GM12872 (cell line): ENCODE results near the gene INPP5A.

Experiments used
- TF ChIP-seq, protein P1 (sequence below): IDR thresholded peaks from 3 replicates; pipeline ENCODE4 v1.5.1; 2011; ENCODE audit warnings: low read depth, mild to moderate bottlenecking, low read length, moderate library complexity; ENCODE audit not compliant: insufficient read depth

Gene INPP5A

DNA sequence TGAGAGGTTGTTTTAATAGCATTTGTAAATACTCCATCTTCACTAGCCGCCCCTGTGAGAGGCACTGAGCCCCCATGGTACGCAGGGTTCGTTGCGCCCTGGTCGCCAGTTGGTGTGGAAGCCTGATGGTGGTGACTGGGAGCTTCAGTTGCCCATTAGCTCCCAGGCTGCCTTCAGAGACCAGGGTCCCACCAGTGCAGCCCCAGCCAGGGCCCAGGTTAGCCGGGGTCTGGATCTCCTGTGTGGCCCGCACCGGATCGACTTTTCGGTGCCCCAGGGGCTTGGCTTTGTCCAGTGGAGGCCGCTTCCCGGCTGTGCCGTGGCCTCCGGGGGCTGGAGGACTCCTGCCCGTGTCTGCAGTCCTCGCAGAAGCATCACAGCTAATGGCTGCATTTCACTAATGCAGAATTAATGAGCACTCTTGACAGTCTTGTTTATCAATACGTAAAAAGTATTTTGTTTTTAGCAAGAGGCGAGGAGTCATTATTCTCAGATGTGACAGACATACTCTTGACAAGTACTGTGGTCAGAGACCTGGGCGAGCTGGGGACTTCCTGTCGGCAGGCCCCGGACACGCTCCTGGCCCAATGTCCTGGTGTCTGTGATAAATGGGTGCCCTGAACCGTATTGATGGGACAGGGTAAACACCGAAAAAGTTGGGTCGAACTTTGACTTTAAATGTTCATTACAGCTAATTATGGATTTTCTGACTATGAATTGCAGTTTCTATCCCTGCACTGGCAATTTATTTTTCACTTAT is 148.5 kb downstream of the INPP5A start:
- TF ChIP-seq, protein P1, sequence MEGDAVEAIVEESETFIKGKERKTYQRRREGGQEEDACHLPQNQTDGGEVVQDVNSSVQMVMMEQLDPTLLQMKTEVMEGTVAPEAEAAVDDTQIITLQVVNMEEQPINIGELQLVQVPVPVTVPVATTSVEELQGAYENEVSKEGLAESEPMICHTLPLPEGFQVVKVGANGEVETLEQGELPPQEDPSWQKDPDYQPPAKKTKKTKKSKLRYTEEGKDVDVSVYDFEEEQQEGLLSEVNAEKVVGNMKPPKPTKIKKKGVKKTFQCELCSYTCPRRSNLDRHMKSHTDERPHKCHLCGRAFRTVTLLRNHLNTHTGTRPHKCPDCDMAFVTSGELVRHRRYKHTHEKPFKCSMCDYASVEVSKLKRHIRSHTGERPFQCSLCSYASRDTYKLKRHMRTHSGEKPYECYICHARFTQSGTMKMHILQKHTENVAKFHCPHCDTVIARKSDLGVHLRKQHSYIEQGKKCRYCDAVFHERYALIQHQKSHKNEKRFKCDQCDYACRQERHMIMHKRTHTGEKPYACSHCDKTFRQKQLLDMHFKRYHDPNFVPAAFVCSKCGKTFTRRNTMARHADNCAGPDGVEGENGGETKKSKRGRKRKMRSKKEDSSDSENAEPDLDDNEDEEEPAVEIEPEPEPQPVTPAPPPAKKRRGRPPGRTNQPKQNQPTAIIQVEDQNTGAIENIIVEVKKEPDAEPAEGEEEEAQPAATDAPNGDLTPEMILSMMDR = no peak

DNA sequence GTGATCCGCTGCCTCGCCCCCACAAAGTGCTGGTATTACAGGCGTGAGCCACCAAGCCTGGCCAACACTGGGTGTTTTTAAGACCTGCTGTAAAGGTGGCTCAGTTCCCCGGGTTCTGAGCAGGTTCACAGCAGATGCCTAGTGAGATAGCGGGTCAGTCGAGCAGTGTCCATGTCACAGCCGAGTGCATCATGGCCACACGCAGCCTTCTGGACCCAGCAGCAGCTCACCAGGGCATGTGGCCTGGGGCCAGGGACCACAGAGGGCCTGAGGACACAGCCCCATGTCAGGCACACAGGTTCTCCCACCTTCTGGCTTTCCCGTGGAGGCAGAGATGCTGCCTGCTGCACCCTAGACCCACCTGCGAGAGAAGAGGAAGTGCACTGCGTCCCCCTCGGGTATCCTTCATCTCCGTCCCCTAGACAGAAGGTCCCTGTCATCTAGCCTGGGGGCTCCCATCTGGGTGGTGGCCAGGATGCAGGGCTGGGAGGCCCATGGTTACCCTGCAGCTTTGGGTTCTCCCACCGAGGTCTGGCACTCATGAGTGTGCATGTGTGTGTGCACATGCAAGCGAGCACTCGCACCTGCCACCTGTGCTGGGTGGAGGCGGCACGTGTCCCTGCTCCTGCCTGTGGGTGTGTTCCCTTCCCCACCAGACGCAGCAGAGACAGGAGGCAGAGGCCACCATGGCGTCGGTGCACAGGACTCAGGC is 149.8 kb downstream of the INPP5A start:
- TF ChIP-seq, protein P1 = no peak

DNA sequence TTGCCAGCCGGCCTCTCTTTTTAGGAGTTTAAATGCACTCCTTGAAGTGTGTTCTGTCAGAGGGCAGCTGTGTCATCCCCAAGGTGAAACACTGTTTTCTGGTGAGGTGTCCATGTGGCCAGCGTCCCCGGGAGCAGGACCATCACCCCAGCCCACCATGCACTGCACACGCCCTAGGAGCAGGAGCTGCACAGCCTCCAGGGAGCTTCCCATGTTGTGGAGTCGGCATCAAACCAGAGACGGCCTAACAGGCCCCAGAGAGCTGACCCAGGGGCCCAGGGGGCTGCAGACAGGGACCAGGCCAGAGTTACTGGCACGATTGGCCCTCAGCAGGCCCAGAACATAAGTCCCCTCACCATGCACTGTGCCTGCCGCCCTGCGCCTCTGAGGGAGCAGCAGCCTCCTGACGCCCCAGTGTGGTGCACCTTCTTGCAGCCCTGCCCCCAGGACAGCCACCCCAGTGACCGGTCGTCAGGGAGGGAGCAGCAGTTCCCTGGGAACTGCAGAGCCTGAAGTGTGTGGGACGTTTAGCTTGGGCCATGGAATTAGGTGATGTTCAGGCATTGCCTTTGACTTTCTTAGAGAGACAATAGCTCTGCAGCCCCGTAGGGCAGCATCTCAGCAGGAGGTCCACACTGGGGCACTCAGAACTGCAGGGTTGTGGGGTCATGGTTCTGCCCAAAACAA is 150.4 kb downstream of the INPP5A start:
- TF ChIP-seq, protein P1 = no peak

DNA sequence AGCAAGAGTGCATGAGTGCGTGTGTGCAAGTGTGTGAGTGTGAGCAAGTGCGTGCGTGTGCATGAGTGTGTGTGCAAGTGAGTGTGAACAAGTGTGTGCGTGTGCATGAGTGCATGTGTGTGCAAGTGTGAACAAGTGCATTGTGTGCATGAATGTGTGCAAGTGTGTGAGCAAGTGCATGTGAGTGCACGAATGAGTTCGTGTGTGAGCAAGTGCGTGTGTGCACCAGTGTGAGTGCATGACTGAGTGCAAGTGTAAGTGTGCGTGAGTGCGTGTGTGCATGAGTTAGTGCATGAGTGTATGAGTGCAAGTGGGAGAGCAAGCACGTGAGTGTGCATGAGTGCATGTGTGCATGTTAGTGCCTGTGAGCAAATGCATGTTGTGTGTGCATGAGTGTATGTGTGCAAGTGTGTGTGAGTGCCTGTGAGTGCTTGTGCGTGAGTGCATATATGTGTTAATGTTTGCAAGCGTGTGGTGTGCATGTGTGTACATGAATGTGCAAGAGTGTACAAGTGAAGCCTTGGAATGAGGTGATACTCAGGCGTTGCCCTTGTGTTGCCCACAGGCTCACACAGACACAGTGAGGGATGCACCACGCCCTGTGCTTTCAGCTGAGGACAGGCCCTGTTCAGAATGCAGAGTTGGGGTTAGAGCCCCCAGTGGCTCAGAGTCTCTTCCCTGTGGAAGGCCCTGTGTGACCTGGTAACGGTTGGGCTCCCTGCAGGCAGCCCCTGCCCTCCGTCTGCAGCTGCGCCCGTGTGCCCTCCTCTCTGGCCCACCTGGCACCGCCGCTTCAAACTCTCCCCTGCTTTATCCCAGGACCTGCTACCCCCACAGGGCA is 151.2 kb downstream of the INPP5A start:
- TF ChIP-seq, protein P1 = no peak

DNA sequence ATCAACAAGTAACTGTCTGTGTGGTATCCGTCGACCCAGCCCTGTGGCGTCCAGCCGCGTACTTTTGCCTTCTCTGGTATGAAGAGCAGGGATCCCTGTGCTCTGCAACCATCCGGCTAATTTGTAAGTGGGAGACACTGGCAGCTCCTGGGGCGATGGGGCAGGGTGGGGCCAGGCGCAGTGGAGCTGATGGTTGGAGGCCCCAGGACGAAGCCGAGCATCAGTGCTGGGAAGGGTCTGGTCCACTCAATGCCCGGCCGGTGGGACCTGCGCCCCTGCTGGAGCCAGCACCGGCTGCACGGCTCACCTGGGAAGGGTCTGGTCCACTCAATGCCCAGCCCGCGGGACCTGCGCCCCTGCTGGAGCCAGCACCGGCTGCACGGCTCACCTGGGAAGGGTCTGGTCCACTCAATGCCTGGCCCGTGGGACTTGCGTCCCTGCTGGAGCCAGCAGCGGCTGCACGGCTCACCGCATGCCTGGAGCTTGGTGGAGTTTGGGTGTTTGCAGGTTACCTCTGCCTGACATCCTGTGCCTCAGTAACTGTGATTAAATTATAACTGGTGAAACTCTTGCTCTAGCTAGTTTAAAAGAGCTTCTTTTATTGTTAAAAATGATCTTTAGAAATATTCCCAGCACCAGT is 152.3 kb downstream of the INPP5A start:
- TF ChIP-seq, protein P1 = no peak

DNA sequence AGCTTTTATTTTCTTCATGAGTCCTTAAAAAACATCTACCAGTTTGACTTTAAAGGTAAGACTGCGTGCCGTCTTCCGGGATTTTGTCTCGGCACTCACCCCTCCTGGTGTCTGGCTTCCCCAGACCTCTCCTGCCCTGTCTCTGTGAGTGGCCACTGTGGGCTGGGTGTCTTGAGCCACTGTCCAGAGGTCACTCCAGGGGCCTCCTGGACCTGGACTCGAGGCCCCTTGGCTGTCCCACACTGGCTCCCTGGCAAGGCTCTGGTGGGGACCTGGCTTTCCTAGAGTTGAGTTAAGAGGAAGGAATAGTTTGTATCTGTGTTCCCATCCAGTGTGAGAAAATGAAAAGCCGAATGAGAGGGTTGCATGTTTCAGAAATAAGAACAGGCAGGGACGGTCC is 152.8 kb downstream of the INPP5A start:
- TF ChIP-seq, protein P1 = no peak
